IMR-90 (cell line): Measurements from ENCODE around the gene ADAM33. TPM values are rescaled to one million over a fixed set of nuclear protein-coding genes. Genes with fewer than 3 reads are reported as not detected.

Experiments
- ATAC-seq: fragments of 200-7000 bp; cut with Tn5 transposase; 2 replicates; pipeline ENCODE4 v1.9.1; 2020; ENCODE audit warnings: low read depth, mild to moderate bottlenecking, moderate library complexity
- BruUV-seq: library from RNA; stranded (reverse); fragments of 400-500 nt; replicated peaks from 2 replicates; lab custom pipeline; 2021; lab: Mats Ljungman, UMichigan
- CTCF ChIA-PET: fragments of 300-600 bp; formaldehyde crosslinking; extraction: SDS; loops from one replicate; lab custom pipeline; 2021; ENCODE audit warnings: antibody characterized with exemption; lab: Yijun Ruan, JAX
- POLR2A ChIA-PET: fragments of 300-600 bp; sonication (Branson Sonifier 250); formaldehyde crosslinking; loops from one replicate; lab custom pipeline; 2022; ENCODE audit warnings: antibody characterized with exemption; ENCODE audit not compliant: unreplicated experiment; lab: Charles Lee
- DNase-seq: peaks from one replicate; pipeline ENCODE4 v3.0.0; 2013
- H2AFZ ChIP-seq: replicated peaks from 2 replicates; pipeline ENCODE3; 2013; ENCODE audit warnings: low read length, mild to moderate bottlenecking; ENCODE audit not compliant: poor library complexity
- H2AK5ac ChIP-seq: 2 replicates; pipeline ENCODE4 v1.6.1; 2013; ENCODE audit warnings: low read depth, low read length, inconsistent platforms
- H2AK9ac ChIP-seq: replicated peaks from 2 replicates; pipeline ENCODE3; 2013; ENCODE audit warnings: mild to moderate bottlenecking, low read depth, low read length, moderate library complexity; ENCODE audit not compliant: poor library complexity
- H2BK120ac ChIP-seq: 2 replicates; pipeline ENCODE4 v1.6.1; 2013; ENCODE audit warnings: low read depth, low read length, inconsistent platforms
- H2BK15ac ChIP-seq: 3 replicates; pipeline ENCODE4 v1.6.1; 2013; ENCODE audit warnings: low read depth, low read length, inconsistent platforms
- H2BK20ac ChIP-seq: 2 replicates; pipeline ENCODE4 v1.6.1; 2013; ENCODE audit warnings: low read depth, mild to moderate bottlenecking, inconsistent platforms, low read length, moderate library complexity
- H2BK5ac ChIP-seq: 2 replicates; pipeline ENCODE4 v1.6.1; 2013; ENCODE audit warnings: mild to moderate bottlenecking, low read depth, low read length, inconsistent platforms; ENCODE audit not compliant: poor library complexity, severe bottlenecking
- H3K14ac ChIP-seq: replicated peaks from 2 replicates; pipeline ENCODE4 v1.6.1; 2013; ENCODE audit warnings: low read depth, low read length, inconsistent platforms
- H3K18ac ChIP-seq: 2 replicates; pipeline ENCODE4 v1.6.1; 2013; ENCODE audit warnings: low read depth, low read length, control low read depth
- H3K23ac ChIP-seq: 2 replicates; pipeline ENCODE4 v1.6.1; 2013; ENCODE audit warnings: low read depth, low read length, inconsistent platforms
- H3K27ac ChIP-seq: 2 replicates; pipeline ENCODE4 v1.5.1; 2013; ENCODE audit warnings: mild to moderate bottlenecking, control low read depth, low read length; ENCODE audit not compliant: insufficient read depth
- H3K27me3 ChIP-seq: 2 replicates; pipeline ENCODE4 v1.6.1; 2013; ENCODE audit warnings: low read length; ENCODE audit not compliant: control insufficient read depth, insufficient read depth
- H3K36me3 ChIP-seq: 2 replicates; pipeline ENCODE4 v1.6.1; 2013; ENCODE audit warnings: low read length, mixed read lengths; ENCODE audit not compliant: control insufficient read depth, insufficient read depth
- H3K4ac ChIP-seq: 2 replicates; pipeline ENCODE4 v1.6.1; 2013; ENCODE audit warnings: low read depth, low read length, inconsistent platforms
- H3K4me1 ChIP-seq: 2 replicates; pipeline ENCODE4 v1.6.1; 2013; ENCODE audit warnings: low read length, mixed read lengths; ENCODE audit not compliant: control insufficient read depth, insufficient read depth
- H3K4me2 ChIP-seq: 2 replicates; pipeline ENCODE4 v1.6.1; 2013; ENCODE audit warnings: low read depth, mild to moderate bottlenecking, control low read depth, low read length, moderate library complexity
- H3K4me3 ChIP-seq: 2 replicates; pipeline ENCODE4 v1.5.1; 2013; ENCODE audit warnings: low read depth, mild to moderate bottlenecking, control low read depth, low read length, moderate library complexity; ENCODE audit not compliant: insufficient read depth
- H3K56ac ChIP-seq: 2 replicates; pipeline ENCODE4 v1.6.1; 2013; ENCODE audit warnings: low read length, inconsistent platforms; ENCODE audit not compliant: insufficient read depth; ENCODE audit errors: extremely low read depth
- H3K79me1 ChIP-seq, 2 experiments: 2 replicates each; pipeline ENCODE4 v1.6.1; 2013; ENCODE audit warnings: low read length in 2 of 2, inconsistent platforms in 1 of 2, low read depth in 1 of 2
- H3K9ac ChIP-seq: 2 replicates; pipeline ENCODE4 v1.6.1; 2013; ENCODE audit warnings: low read depth, low read length, control low read depth
- H3K9me1 ChIP-seq: 2 replicates; pipeline ENCODE4 v1.6.1; 2013; ENCODE audit warnings: low read length, inconsistent platforms; ENCODE audit not compliant: insufficient read depth
- H3K9me3 ChIP-seq: 2 replicates; pipeline ENCODE4 v1.6.1; 2013; ENCODE audit warnings: low read length; ENCODE audit not compliant: control insufficient read depth, insufficient read depth
- H4K20me1 ChIP-seq: 2 replicates; pipeline ENCODE4 v1.6.1; 2013; ENCODE audit warnings: low read length, inconsistent platforms; ENCODE audit not compliant: insufficient read depth
- H4K5ac ChIP-seq: 2 replicates; pipeline ENCODE4 v1.6.1; 2013; ENCODE audit warnings: mild to moderate bottlenecking, low read depth, low read length, control low read depth
- H4K8ac ChIP-seq, 2 experiments: 2 replicates each; pipeline ENCODE4 v1.6.1; 2013; ENCODE audit warnings: low read depth in 2 of 2, low read length in 2 of 2, control low read depth in 1 of 2, inconsistent platforms in 1 of 2
- H4K91ac ChIP-seq: 2 replicates; pipeline ENCODE4 v1.6.1; 2013; ENCODE audit warnings: low read depth, low read length, inconsistent platforms; ENCODE audit not compliant: insufficient read depth
- BHLHE40 ChIP-seq: fragments of 150-350 bp; IDR thresholded peaks from 2 replicates; pipeline ENCODE4 v1.6.1; 2016; ENCODE audit warnings: mild to moderate bottlenecking, low read depth, low read length
- FOS ChIP-seq: fragments of 150-350 bp; IDR thresholded peaks from 2 replicates; pipeline ENCODE4 v1.6.1; 2016; ENCODE audit warnings: low read depth, low read length
- MXI1 ChIP-seq: IDR thresholded peaks from 2 replicates; pipeline ENCODE4 v1.6.1; 2012; ENCODE audit warnings: low read depth, mild to moderate bottlenecking, low read length, moderate library complexity, borderline replicate concordance
- NFE2L2 ChIP-seq: fragments of 150-350 bp; IDR thresholded peaks from 2 replicates; pipeline ENCODE4 v1.6.1; 2016; ENCODE audit warnings: low read depth, mild to moderate bottlenecking, low read length
- RCOR1 ChIP-seq: IDR thresholded peaks from 2 replicates; pipeline ENCODE4 v1.6.1; 2012; ENCODE audit warnings: mild to moderate bottlenecking, low read length, improper control_type of control experiment; ENCODE audit not compliant: insufficient replicate concordance
- WGBS, 2 experiments: methylation state at CpG; one replicate each; pipeline versions ENCODE4 v1.1.5 to v1.1.7; 2013; ENCODE audit warnings: missing lambda C conversion rate in 2 of 2; ENCODE audit not compliant: insufficient read length in 1 of 2; ENCODE audit errors: extremely low coverage in 2 of 2; 5-methylcytosine and 5-hydroxymethylcytosine counted together
- dilution Hi-C: fragments of 300-500 bp; cut with HindIII; formaldehyde crosslinking; loops from one replicate; pipeline ENCODE4 v1.14.3; 2018; ENCODE audit warnings: low sequenced_read_pairs; ENCODE audit not compliant: unreplicated experiment
- in situ Hi-C: fragments of 300-500 bp; cut with MboI; formaldehyde crosslinking; loops from 3 replicates; pipeline ENCODE4 v1.14.3; 2019; ENCODE audit warnings: low sequenced_read_pairs, inconsistent platforms, mixed read lengths
- intact Hi-C: fragments of 100-400 bp; cut with micrococcal nuclease; formaldehyde crosslinking; loops from 2 replicates; pipeline ENCODE4 v1.10.0; 2022
- polyA plus RNA-seq, 3 experiments: library from polyadenylated mRNA; depleted of rRNA; stranded (reverse); fragments of >200 nt; gene quantifications; 2 replicates each; pipeline ENCODE4 v1.2.3, GENCODE V29; 2012; ENCODE audit warnings: low replicate concordance in 1 of 3
- total RNA-seq: library from RNA; depleted of rRNA; stranded (reverse); fragments of >200 nt; gene quantifications from 2 replicates; pipeline ENCODE4 v1.2.3, GENCODE V29; 2012
- TF ChIP-seq, protein P1 (sequence below): conservative IDR thresholded peaks from 2 replicates; pipeline ENCODE4 v1.5.1; 2012; ENCODE audit warnings: mild to moderate bottlenecking, low read depth, low read length, improper control_type of control experiment
- TF ChIP-seq, protein P2 (sequence below): fragments of 150-350 bp; IDR thresholded peaks from 2 replicates; pipeline ENCODE4 v1.6.1; 2016; ENCODE audit warnings: low read depth, mild to moderate bottlenecking, low read length, moderate library complexity, borderline replicate concordance
- TF ChIP-seq, protein P3 (sequence below): fragments of 150-350 bp; IDR thresholded peaks from 2 replicates; pipeline ENCODE4 v1.6.1; 2017; ENCODE audit warnings: mild to moderate bottlenecking, antibody characterized with exemption, low read length, low read depth

The ADAM33 gene
- total and polyA plus RNA-seq, 2 of the 4 experiments (the other 2 are of a cell fraction) = 0.18 to 1.7 TPM

DNA sequence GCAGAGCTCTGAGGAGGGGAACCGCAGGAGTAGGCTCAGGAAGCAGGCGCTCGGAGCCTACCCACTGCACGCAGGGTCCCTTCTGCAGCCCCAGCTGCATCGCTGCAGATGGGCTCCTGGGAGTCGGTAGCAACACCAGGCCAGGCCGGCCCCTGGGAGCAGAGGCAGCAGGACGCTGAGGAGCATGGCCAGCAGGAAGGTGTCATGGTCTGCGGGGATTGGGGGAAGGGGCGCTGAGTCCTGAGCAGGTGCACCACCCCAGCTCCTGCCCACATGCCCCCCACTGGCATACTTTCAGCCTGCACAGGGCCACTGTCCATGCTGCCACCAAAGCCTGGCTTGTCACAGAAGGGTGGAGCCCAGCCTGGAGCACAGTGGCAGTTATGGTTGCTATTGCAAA is 10.9 kb downstream of the ADAM33 start:
- no peak for ATAC-seq
- no peak overlapping the region for H3K56ac ChIP-seq
- intact Hi-C loops = loop anchor here (10.0 kb wide), 1 partner anchor 414 kb away; no protein-coding TSS in a partner anchor

More for the DNA sequence above, 10.9 kb downstream of the ADAM33 start:
- Histone ChIP-seq H4K91ac (no peak overlapping the region), H4K8ac (no peak overlapping the region), H3K14ac (no peak overlapping the region), H3K4me3 (no peak overlapping the region), H2AK9ac (no peak overlapping the region), H4K20me1 (no peaks in the 10 kb centered on the region), H2BK5ac (no peak overlapping the region), H3K36me3 (no peaks in the 10 kb centered on the region), H3K4me1 (0 out of 2 replicates have a peak, but pooled peaks cover 3% of the 10 kb centered on the region), H2BK15ac (no peak overlapping the region), H3K23ac (no peak overlapping the region), H3K4ac (no peak overlapping the region), H2BK20ac (no peak overlapping the region), H3K18ac (no peak overlapping the region), H4K5ac (no peak overlapping the region), H3K9me1 (no peaks in the 10 kb centered on the region), H3K27ac (no peak overlapping the region), H3K79me1 (no peaks in the 10 kb centered on the region), H2AFZ (no peak overlapping the region), H3K9ac (no peak overlapping the region), H2BK120ac (no peak overlapping the region), H3K27me3 (peaks cover 54% of the 10 kb centered on the region), H3K4me2 (no peak overlapping the region), H3K9me3 (no peaks in the 10 kb centered on the region), H2AK5ac (no peak overlapping the region)
- WGBS, 2 experiments = 90% methylated on average over 5 of the region's 10 CpGs; no CpG with 5 or more reads in 1 of the 2 experiments
- in situ Hi-C loops = no loop called here
- TF ChIP-seq, protein P1, sequence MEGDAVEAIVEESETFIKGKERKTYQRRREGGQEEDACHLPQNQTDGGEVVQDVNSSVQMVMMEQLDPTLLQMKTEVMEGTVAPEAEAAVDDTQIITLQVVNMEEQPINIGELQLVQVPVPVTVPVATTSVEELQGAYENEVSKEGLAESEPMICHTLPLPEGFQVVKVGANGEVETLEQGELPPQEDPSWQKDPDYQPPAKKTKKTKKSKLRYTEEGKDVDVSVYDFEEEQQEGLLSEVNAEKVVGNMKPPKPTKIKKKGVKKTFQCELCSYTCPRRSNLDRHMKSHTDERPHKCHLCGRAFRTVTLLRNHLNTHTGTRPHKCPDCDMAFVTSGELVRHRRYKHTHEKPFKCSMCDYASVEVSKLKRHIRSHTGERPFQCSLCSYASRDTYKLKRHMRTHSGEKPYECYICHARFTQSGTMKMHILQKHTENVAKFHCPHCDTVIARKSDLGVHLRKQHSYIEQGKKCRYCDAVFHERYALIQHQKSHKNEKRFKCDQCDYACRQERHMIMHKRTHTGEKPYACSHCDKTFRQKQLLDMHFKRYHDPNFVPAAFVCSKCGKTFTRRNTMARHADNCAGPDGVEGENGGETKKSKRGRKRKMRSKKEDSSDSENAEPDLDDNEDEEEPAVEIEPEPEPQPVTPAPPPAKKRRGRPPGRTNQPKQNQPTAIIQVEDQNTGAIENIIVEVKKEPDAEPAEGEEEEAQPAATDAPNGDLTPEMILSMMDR = no peak
- TF ChIP-seq, protein P2, sequence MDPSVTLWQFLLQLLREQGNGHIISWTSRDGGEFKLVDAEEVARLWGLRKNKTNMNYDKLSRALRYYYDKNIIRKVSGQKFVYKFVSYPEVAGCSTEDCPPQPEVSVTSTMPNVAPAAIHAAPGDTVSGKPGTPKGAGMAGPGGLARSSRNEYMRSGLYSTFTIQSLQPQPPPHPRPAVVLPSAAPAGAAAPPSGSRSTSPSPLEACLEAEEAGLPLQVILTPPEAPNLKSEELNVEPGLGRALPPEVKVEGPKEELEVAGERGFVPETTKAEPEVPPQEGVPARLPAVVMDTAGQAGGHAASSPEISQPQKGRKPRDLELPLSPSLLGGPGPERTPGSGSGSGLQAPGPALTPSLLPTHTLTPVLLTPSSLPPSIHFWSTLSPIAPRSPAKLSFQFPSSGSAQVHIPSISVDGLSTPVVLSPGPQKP = no peak
- TF ChIP-seq RCOR1 (no peak), MXI1 (no peak), BHLHE40 (no peak), FOS (no peak), NFE2L2 (no peak)
- TF ChIP-seq, protein P3, sequence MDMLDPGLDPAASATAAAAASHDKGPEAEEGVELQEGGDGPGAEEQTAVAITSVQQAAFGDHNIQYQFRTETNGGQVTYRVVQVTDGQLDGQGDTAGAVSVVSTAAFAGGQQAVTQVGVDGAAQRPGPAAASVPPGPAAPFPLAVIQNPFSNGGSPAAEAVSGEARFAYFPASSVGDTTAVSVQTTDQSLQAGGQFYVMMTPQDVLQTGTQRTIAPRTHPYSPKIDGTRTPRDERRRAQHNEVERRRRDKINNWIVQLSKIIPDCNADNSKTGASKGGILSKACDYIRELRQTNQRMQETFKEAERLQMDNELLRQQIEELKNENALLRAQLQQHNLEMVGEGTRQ = no peak
- no peak for DNase-seq
- ChIA-PET CTCF (interaction anchor here (0.8 kb wide), 1 partner anchor 98 kb away, joined by 3 read pairs; no protein-coding TSS in a partner anchor), POLR2A (no interaction called here)
- no TSS peak for BruUV-seq
- dilution Hi-C loops = no loop called here
